HEK293T (cell line): ENCODE measurements around the gene TGFBR2.

Source experiments
- CTCF ChIA-PET: fragments of 350-600 bp; formaldehyde crosslinking; extraction: SDS; loops from one replicate; lab custom pipeline; 2021; ENCODE audit warnings: antibody characterized with exemption, inconsistent platforms; lab: Yijun Ruan, JAX
- POLR2A ChIA-PET: fragments of 350-600 bp; formaldehyde crosslinking; extraction: SDS; loops from one replicate; lab custom pipeline; 2020; ENCODE audit warnings: antibody characterized with exemption, inconsistent platforms; lab: Yijun Ruan, JAX
- DNase-seq: peaks from one replicate; pipeline ENCODE4 v3.0.0; 2012; ENCODE audit warnings: mixed read lengths; ENCODE audit errors: extremely low spot score
- ARNT ChIP-seq: fragments of 450-650 bp; IDR thresholded peaks from 2 replicates; pipeline ENCODE4 v1.6.1; 2017; ENCODE audit warnings: mild to moderate bottlenecking
- BHLHE40 ChIP-seq: fragments of 450-650 bp; IDR thresholded peaks from 2 replicates; pipeline ENCODE4 v1.6.1; 2016; ENCODE audit warnings: mild to moderate bottlenecking, moderate library complexity, borderline replicate concordance
- CTBP1 ChIP-seq: fragments of 450-650 bp; IDR thresholded peaks from 2 replicates; pipeline ENCODE4 v1.6.1; 2016; ENCODE audit warnings: borderline replicate concordance
- ELF4 ChIP-seq: fragments of 450-650 bp; IDR thresholded peaks from 2 replicates; pipeline ENCODE4 v1.6.1; 2017; ENCODE audit warnings: antibody characterized with exemption
- FOXA1 ChIP-seq: fragments of 450-650 bp; IDR thresholded peaks from 2 replicates; pipeline ENCODE4 v1.6.1; 2016; ENCODE audit warnings: mild to moderate bottlenecking
- FOXK2 ChIP-seq: fragments of 450-650 bp; IDR thresholded peaks from 2 replicates; pipeline ENCODE4 v1.6.1; 2016; ENCODE audit warnings: mild to moderate bottlenecking
- FOXM1 ChIP-seq: fragments of 450-650 bp; IDR thresholded peaks from 2 replicates; pipeline ENCODE4 v1.6.1; 2017; ENCODE audit warnings: mild to moderate bottlenecking, borderline replicate concordance
- HDGF ChIP-seq: fragments of 450-650 bp; IDR thresholded peaks from 2 replicates; pipeline ENCODE4 v1.6.1; 2017; ENCODE audit warnings: antibody characterized with exemption, borderline replicate concordance
- L3MBTL2 ChIP-seq: fragments of 450-650 bp; conservative IDR thresholded peaks from 2 replicates; pipeline ENCODE4 v1.6.1; 2016; ENCODE audit warnings: mild to moderate bottlenecking
- LEF1 ChIP-seq: fragments of 450-650 bp; IDR thresholded peaks from 2 replicates; pipeline ENCODE4 v1.6.1; 2017; ENCODE audit warnings: mild to moderate bottlenecking, borderline replicate concordance
- NFRKB ChIP-seq: fragments of 450-650 bp; IDR thresholded peaks from 2 replicates; pipeline ENCODE4 v1.6.1; 2016; ENCODE audit warnings: mild to moderate bottlenecking, moderate library complexity
- SP1 ChIP-seq: fragments of 450-650 bp; IDR thresholded peaks from 2 replicates; pipeline ENCODE4 v1.6.1; 2017
- SUZ12 ChIP-seq: fragments of 450-650 bp; IDR thresholded peaks from 2 replicates; pipeline ENCODE4 v1.6.1; 2016; ENCODE audit warnings: mild to moderate bottlenecking
- TARDBP ChIP-seq: fragments of 450-650 bp; IDR thresholded peaks from 2 replicates; pipeline ENCODE4 v1.6.1; 2016
- ZNF384 ChIP-seq: fragments of 450-650 bp; IDR thresholded peaks from 2 replicates; pipeline ENCODE4 v1.6.1; 2016
- TF ChIP-seq, protein P1 (sequence below): fragments of 450-650 bp; IDR thresholded peaks from 2 replicates; pipeline ENCODE4 v1.6.1; 2016

Gene TGFBR2

DNA sequence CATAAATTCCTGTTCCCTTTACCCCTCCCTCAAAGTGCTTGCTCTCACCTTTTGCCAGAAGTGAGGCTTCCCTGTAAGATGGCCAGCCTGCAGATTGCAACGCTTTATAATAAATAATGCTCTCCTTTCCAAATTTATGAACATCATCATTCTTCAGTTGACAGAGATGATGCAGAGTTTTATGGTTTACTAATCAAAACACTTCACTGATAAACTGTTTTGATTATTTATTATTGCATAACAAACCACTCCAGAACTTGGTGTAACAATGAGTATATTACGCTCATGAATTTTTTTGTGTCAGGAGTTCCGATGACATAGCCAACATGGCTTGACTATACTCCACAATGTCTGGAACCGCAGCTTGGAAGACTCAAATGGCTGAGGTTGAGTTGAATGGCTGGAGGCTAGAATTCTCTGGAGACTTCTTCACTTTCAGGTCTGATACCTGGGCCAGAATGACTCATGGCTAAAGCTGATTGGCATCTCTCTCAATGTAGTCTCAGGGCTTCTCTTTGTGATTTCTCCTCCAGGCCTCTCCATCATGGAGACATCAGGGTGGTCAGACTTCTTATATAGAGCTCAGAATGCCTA is 27.3 kb upstream of the TGFBR2 start:
- POLR2A ChIA-PET: no interaction called here
- DNase-seq: no peak

DNA sequence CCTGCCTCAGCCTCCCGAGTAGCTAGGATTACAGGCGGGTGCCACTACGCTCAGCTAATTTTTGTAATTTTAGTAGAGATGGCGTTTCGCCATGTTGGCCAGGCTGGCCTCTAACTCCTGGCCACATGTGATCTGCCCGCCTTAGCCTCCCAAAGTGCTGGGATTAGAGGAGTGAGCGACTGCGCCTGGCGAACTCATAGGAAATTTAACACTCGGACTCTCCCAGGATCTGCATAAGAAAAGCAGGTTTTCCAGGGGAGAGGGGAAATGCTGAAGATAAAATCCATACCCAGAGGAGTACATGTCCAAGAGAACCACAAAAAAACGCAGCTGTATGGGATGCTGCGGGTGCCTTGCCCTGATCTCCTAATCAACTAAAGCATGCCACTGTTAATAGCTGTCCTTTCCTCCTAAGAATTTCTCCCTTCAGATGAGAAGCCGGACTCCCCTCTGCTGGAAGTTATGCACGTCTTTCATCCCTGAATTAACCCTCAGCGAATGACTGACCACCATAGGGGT is 25.3 kb upstream of the TGFBR2 start:
- ChIA-PET POLR2A (no interaction called here), CTCF (no interaction called here)
- DNase-seq: no peak
- no peak for TF ChIP-seq L3MBTL2
- TF ChIP-seq NFRKB: no peak
- no peak for TF ChIP-seq TARDBP
- TF ChIP-seq SUZ12: no peak
- TF ChIP-seq FOXK2: no peak
- no peak for TF ChIP-seq SP1
- no peak for TF ChIP-seq CTBP1
- TF ChIP-seq ZNF384: no peak
- no peak for TF ChIP-seq HDGF
- TF ChIP-seq ARNT: no peak
- no peak for TF ChIP-seq FOXM1
- no peak for TF ChIP-seq BHLHE40
- TF ChIP-seq LEF1: no peak
- no peak for TF ChIP-seq ELF4
- TF ChIP-seq, protein P1, sequence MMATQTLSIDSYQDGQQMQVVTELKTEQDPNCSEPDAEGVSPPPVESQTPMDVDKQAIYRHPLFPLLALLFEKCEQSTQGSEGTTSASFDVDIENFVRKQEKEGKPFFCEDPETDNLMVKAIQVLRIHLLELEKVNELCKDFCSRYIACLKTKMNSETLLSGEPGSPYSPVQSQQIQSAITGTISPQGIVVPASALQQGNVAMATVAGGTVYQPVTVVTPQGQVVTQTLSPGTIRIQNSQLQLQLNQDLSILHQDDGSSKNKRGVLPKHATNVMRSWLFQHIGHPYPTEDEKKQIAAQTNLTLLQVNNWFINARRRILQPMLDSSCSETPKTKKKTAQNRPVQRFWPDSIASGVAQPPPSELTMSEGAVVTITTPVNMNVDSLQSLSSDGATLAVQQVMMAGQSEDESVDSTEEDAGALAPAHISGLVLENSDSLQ: no peak
- TF ChIP-seq FOXA1: no peak

More for the DNA sequence above, 27.3 kb upstream of the TGFBR2 start:
- TF ChIP-seq LEF1 (no peak), FOXK2 (no peak), TARDBP (no peak)
- TF ChIP-seq, protein P1: no peak
- CTCF ChIA-PET: no interaction called here

DNA sequence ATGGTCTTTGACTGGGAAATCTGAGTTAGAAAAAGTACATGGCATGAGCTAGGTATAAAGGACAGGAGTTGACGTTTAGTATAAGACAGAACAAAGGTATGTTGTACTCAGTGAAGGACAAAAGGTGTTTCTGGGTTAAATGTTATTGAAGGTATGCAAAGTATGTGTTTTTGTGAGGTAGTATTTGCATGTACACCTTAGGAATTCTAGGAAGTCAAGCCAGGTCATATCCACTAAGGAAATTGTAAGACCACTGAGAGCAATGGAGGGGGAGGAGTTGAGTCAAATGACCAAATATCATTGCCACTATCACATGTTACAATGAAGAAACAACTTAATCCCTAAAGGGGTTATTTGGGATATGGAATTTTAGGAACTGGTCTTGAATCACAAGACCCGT is 24.4 kb upstream of the TGFBR2 start:
- ChIA-PET POLR2A (no interaction called here), CTCF (no interaction called here)
- no peak for DNase-seq
- TF ChIP-seq L3MBTL2 (no peak), ZNF384 (no peak), LEF1 (no peak), FOXA1 (no peak), ARNT (no peak), NFRKB (no peak), ELF4 (no peak), FOXK2 (no peak), CTBP1 (no peak), HDGF (no peak), SP1 (no peak), BHLHE40 (no peak), TARDBP (no peak), FOXM1 (no peak), SUZ12 (no peak)
- TF ChIP-seq, protein P1: no peak

DNA sequence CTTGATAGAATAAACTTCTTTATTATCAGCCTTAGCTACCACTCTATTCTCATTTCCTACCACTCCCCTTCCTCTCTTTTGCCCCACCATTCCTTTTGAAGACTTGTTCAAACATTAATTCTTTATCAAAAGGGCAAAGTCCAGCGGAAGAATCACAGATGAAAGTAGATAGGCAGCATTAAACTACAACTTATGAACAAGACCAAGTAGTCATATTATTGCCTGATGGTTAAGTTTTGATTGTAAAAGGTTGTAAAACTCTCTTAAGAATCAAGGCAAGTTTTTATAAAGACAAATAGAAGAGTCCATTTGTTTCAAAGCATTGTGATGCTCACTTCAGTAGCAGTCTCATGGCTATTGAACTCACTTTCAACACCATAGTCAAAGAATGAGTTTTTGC is 22.4 kb upstream of the TGFBR2 start:
- DNase-seq: no peak
- TF ChIP-seq SUZ12 (no peak), FOXA1 (no peak), L3MBTL2 (no peak), ARNT (no peak), FOXM1 (no peak), CTBP1 (no peak), BHLHE40 (no peak), ELF4 (no peak), ZNF384 (no peak), LEF1 (no peak), HDGF (no peak)
- TF ChIP-seq, protein P1: no peak
- CTCF ChIA-PET: no interaction called here
- POLR2A ChIA-PET: no interaction called here

DNA sequence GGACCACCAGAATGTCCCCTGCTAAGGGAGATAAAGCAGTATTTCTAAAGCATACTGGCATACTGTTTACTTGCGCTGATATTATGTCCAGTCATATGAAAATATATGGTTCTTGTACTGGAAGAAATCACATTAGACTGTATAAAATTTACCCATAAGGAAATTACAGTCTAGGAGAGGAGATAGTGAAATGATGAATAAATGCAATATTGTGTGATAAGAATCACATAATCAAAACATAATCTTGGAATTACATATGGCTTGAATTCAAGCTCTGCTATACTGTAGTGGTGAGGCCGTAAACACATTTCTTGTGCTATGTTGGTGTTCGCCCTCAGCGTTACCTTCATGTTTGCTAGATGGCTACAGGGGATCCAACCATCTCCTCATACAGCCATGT is 20.7 kb upstream of the TGFBR2 start:
- DNase-seq: no peak
- CTCF ChIA-PET: no interaction called here
- POLR2A ChIA-PET: no interaction called here
- TF ChIP-seq FOXM1 (no peak), SP1 (no peak), L3MBTL2 (no peak), CTBP1 (no peak), BHLHE40 (no peak), ZNF384 (no peak), SUZ12 (no peak), ELF4 (no peak), HDGF (no peak)
- TF ChIP-seq, protein P1: no peak
